G401 (cell line): ENCODE data around the gene TTBK2. TPM values are rescaled to one million over a fixed set of nuclear protein-coding genes. Genes with fewer than 3 reads are reported as not detected.
"Not testable (repeated sequence)": the region's sequence is repeated elsewhere in the genome, so short reads cannot be mapped to it uniquely, and the experiment has no call there.

Source experiments
- DNase-seq: peaks from one replicate; pipeline ENCODE4 v3.0.0-alpha.2; 2015; ENCODE audit warnings: low spot score
- in situ Hi-C: cut with HindIII; loops from 2 replicates; pipeline ENCODE4 v1.10.0; 2016; ENCODE audit warnings: low sequenced_read_pairs, mixed read lengths
- total RNA-seq: library from RNA; depleted of rRNA; stranded (reverse); fragments of >200 nt; shearing (Covaris generic); gene quantifications from 2 replicates; pipeline ENCODE4 v1.2.3, GENCODE V29; 2014

The TTBK2 gene
- total RNA-seq, 1 experiment from 2014 or later = 6.2 TPM

DNA sequence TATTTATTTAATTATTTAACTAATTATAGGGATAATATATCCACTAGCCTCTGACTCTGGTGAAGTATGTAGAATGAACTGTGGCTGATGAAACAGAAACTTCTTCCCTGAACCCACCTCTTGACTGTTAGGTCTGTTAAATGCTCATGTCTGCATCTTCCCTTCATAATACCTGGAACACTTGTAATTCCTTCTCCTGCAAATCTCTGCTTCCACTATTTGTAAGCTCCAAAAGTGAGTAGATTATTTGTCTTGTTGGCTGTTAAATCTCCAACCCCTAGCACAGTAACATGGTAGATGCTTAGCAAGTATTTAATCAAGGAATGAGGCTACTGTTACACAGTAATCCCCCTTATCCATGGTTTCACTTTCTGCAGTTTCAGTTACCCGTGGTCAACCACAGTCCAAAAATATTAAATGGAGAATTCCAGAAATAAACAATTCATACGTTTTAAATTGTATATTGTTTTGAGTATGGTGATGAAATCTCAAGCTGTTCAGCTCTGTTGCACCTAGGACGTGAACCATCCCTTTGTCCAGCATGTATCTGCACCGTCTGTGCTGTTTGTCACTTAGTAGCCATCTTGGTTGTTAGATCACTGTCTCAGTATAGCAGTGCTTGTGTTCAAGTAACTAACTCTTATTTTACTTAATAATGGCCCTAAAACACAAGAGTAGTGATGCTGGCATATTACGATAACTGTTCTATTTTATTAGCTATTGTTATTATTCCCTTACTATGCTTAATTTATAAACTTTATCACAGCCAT lies 5.7 kb downstream of the TTBK2 start:
- in situ Hi-C loops = no loop called here
- DNase-seq = no peak

DNA sequence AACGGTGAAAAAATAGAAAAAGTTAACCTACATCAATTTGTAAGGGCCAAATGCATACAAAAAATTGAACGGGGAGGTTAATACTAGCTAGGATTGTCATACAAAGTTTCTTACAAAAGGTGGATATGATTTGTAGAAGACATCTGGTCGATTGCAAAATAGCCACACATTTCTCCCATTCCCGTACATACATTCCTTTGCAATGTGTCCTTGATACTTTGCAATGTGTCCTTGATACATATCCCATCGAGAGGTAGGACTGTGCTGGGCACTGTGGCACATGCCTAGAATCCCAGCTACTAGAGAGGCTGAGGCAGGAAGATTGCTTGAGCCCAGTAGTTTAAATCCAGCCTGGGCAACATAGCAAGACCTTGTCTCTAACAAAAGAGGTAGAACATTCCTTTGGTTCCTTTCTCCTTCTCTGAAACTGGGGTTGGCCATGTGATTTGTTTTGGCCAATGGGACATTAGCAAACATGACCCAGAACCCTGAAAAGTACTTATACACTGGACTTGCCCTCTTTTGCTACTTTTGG lies 9.5 kb downstream of the TTBK2 start:
- in situ Hi-C loops = no loop called here
- no peak for DNase-seq

DNA sequence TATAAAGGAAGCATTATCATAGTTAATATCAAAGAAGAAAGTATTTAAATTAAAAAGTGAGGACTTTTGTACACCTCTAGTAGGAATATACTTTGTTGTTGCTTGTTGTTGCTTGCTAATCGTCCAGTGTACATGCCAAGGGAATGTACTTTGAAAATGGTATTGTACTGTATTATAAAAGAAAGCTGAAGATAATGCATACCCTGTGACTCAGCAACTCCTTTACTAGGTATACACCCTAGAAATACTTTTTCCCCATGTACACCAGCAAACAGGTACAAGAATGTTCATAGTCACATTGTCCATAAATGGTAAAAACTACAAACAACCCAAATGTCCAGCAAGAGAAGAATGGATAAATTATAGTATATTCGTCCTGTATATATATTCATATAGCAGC lies 12.0 kb downstream of the TTBK2 start:
- in situ Hi-C loops = no loop called here
- DNase-seq = no peak

DNA sequence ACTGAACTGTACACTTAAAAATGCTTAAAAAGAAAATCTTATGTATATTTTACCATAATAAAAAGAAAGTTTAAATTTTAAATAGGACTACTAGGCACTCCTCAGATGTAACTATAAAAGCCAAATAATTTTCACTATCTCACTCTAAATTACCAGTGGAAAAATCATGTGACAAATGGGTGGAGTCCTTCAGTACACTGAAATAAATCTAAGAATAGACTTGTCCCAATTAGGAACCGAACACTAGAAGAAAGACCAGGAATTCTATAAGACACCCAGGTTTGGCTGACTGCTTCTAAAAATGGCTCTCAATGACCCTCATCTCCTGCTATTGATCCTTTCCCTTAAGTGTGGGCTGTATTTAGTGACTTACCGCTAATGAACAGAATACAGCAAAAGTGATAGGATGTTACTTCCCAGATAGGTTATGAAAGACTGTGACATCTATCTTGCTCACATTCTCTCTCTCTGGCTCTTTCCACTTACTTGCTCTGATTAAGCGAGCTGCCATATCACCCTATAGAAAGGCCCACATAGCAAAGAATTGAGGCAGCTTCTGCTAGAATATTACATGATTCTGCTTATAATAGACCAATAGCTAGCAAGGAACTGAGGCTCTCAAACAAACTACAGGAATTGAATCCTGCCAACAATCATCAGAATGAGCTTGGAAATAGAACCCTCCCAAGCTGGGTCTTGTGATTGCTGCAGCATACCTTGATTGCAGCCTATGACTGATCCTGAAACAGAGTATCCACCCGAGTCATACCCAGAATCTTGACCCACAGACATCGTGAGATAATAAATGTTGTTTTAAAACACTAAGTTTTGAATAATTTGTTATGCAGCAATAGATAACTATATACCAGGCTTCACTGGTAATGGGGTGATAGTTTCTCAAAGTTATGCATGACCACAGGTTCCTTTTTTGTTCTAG lies 16.9 kb downstream of the TTBK2 start:
- no peak for DNase-seq
- in situ Hi-C loops = no loop called here

DNA sequence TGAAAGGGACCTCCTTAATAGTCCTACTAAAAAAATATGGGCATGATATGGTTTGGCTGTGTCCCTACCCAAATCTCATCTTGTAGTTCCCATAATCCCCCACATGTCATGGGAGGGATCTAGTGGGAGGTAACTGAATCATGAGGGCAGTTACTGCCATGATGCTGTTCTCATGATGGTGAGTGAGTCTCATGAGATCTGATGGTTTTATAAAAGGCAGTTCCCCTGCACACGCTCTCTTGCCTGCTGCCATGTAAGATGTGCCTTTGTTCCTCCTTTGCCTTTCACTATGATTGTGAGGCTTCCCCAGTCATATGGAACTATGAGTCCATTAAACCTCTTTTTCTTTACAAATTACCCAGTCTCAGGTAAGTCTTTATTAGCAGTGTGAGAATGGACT lies 26.7 kb downstream of the TTBK2 start:
- DNase-seq, in situ Hi-C loops: not testable (repeated sequence)

DNA sequence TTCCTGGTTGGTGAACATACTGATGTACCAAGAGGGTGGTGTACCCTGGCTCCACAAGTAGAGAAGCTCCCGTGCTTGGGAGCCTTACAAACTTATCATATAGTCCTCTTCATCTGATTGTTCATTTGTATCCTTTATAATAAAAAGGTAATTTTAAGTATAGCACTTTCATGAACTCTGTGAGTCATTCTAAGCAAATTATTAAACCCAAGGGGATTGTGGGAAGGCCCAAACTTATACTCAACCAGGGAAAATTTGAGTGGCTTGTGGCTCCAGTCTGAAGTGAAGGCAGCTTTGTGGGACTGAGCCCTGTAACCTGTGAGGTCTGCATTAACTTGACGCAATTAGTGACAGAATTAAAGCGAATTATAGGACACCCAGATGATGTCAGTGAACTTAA lies 29.0 kb downstream of the TTBK2 start:
- in situ Hi-C loops = no loop called here
- DNase-seq = no peak

DNA sequence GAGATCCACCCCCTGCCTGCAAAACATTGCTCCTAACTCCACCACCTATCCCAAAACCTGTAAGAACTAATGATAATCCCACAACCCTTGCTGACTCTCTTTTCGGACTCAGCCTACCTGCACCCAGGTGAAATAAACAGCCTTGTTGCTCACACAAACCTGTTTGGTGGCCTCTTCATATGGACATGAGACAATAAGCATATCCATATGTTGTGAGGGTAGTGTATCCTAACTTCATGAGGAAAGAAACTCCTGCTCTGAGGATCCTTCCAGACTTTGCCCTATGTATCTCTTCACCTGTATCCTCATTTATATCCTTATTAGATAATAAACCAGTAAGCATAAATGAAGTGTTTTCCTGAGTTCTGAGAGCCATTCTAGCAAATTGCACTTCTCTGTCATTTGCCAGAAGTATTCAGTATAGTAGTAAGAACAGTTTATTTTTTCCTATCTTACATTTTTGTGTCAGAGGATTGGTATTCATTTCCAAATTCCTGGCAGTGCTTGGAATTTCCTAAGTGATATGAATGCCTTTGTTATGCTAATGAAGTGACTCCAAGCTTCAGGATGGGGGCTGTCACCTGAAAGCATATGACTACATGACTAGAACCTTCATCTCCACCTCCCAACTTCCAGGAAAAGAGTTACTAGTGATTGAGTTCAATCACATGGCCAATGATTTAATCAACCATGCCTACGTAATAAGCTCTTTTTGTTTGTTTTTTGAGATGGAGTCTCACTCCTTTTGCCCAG lies 30.2 kb downstream of the TTBK2 start:
- in situ Hi-C loops = no loop called here
- no peak for DNase-seq

DNA sequence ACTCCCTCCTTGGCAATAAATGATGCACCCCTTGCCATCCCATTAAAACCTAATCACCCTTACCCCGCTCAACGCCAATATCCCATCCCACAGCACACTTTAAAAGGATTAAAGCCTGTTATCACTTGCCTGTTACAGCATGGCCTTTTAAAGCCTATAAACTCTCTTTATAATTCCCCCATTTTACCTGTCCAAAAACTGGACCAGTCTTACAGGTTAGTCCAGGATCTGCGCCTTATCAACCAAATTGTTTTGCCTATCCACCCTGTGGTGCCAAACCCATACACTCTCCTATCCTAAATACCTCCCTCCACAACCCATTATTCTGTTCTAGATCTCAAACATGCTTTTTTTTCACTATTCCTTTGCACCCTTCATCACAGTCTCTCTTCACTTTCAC lies 33.2 kb downstream of the TTBK2 start:
- DNase-seq, in situ Hi-C loops: not testable (repeated sequence)

DNA sequence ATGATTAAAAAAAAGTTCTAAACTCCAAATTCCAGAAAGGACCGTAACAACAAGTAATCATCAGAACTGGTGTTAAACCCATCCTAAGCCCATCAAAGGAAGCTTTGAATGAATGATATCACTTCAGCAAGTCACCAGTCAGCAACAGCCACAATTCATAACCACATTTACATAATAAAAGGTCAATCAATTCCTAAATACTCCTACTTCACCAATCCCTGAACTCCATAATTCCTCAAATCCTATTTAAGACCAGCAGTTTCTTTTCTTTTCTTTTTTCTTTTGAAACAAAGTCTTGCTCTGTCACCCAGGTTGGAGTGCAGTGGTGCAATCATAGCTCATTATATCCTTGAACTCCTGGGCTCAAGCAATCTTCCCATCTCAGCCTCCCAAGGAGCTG lies 40.5 kb downstream of the TTBK2 start:
- in situ Hi-C loops = no loop called here
- DNase-seq = no peak

DNA sequence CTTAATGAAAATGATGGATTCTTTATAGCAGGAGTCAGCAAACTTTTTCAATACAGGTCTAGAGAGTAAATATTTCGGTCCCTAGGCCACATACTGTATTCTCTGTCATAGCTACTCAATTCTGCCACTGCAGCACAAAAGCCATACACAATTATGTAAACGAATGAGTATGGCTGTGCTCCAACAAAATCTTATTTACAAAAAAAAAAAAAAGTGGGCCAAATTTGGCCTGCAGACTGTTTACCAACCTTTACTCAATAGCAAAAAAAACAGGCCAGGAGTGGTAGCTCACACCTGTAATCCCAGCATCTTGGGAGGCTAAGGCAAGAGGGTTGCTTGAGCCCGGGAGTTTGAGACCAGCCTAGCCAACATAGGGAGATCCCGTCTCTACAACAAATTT lies 41.1 kb downstream of the TTBK2 start:
- in situ Hi-C loops = no loop called here
- DNase-seq = peak; percentile 29

DNA sequence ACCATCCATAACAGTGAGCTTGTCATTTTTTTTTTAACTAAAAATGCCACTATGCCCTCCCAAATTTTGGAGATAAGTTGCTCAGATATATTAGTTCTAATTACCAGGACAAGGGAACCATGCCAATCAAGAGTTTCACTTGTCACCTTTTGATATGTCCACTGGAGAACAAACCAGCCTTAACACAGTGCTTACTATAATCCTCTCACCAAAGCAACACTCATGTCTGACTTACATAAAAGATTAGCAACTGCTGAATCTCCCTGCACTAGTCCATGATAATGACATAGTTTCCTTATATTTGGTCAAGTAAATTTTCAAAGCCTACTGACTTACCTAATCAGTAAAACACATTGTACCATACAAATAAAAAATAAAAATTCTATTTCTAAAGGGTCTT lies 44.4 kb downstream of the TTBK2 start:
- DNase-seq = no peak
- in situ Hi-C loops = no loop called here

DNA sequence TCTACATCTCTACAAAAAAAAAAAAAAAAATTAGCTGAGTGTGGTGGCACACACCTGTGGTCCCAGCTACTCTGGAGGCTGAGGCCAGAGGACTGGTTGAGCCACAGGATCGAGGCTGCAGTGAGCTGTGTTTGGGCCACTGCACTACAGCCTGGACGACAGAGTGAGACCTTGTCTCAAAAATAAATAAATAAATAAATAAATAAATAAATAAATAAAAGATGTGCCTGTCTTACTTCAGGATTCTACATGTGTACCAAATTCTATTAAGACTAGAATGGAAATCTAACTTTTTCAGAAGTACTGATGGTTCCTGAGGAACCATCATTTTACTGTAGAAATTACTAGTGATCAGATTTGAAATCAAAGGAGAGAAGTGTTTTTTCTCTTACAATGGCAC lies 51.9 kb downstream of the TTBK2 start:
- DNase-seq = no peak
- in situ Hi-C loops = no loop called here

DNA sequence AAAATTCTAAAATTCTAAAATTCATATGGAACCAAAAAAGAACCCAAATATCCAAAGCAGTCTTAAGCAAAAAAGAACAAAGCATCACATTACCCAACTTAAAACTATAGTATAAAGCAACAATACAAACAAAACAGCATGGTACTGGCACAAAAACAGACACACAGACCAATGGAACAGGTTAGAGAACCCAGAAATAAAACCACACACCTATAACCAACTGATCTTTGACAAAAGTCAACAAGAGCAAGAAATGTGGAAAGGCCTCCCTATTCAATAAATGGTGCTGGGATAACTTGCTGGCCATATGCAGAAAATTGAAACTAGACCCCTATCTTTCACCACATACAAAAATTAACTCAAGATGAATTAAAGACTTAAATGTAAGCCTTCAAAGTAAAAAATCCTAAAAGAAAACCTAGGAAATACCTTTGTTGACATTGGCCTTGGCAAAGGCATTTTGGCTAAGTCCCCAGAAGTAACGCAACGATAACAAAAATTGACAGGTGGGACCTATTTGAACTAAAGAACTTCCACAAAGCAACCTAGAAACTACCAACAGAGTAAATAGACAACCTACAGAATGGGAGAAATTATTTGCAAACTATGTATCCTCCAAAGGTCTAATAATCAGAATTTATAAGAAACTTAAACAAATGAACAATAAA lies 56.9 kb downstream of the TTBK2 start:
- in situ Hi-C loops = no loop called here
- no peak for DNase-seq

DNA sequence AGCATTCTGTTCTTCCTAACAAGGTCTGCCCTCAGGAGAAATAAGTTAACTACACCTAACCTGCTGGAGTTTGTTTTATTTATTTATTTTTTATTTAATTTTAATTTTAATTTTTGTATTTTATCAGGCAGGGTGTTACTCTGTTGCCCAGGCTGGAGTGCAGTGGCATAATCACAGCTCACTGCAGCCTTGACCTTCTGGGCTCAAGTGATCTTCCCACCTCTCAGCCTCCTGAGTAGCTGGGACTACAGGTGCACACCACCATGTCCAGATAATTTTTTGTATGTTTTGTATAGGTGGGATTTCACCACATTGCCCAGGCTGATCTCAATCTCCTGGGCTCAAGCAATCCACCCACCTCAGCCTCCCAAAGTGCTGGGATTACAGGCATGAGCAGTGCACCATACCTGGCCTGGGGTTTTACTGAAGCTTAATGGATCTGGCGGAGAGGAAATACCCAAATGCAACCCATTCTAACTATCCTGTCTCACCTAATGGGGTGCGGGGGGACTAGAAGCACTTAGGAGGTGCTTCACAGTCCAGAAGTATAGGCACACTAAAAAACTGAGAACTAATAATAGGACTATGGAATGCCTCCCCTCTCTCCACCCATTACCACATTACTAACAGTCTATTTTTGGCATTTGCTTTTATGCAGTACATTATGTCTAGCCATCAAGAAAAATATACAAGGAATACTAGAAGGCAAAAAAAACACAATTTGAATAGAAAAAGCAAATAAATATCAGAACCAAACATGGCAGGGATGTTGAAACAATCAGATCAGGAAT lies 61.4 kb downstream of the TTBK2 start:
- no peak for DNase-seq
- in situ Hi-C loops = no loop called here

DNA sequence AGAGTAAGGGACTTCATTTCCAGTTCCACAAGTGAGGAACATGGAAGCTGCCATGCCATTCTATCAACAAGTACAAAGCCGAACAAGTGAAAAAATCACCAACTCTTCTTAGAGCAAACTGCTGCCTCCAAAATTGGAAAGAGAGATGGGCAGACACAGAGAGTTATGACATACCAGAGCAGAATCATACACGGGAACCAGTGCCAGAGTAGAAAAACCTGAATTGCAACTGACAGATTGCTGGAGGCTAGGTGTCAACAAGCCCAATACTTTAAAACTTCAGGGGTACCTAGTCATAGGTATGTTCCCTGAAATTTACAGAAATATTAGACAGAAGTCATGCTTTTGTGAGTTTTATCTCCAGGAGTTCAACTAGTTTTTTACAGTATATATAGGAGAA lies 62.0 kb downstream of the TTBK2 start:
- in situ Hi-C loops = no loop called here
- DNase-seq = no peak

DNA sequence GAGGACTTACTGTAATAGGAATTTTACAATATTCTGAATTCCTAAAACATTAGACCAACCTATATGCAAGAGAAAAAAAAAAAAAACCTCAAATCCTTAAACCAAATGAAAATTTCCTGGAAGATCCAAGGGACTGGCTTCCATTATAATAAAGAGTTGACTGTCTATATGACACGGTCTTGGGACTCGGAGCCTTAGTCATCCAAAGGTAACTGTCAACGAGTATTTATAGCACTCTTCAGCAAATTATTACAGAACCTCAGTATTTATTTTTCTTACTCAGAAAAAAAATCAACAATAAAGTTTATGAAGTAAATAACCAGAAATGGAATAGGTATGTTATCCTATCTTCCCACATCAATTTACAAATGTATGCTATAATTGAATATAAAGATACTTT lies 66.0 kb downstream of the TTBK2 start:
- in situ Hi-C loops = no loop called here
- DNase-seq = no peak

DNA sequence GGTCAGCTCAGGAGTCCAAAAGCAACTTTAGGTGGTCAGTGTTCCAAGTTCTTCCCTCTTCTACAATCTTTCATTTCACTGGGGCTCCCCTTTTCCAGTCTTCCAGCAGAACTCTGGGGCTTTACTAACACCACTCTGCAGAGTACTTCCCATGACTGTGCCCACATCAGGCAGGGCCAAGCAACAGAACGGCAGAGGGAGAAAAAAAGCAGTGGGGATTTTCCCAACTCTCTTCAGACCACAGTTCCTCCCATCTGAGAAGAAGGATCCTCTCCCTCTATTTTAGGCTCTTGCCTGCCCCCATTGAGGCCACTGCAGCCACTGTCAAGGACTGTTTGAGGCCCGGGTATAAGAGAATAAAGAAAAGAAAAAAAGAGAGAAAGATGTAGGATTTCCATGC lies 70.7 kb downstream of the TTBK2 start:
- in situ Hi-C loops = no loop called here
- no peak for DNase-seq

DNA sequence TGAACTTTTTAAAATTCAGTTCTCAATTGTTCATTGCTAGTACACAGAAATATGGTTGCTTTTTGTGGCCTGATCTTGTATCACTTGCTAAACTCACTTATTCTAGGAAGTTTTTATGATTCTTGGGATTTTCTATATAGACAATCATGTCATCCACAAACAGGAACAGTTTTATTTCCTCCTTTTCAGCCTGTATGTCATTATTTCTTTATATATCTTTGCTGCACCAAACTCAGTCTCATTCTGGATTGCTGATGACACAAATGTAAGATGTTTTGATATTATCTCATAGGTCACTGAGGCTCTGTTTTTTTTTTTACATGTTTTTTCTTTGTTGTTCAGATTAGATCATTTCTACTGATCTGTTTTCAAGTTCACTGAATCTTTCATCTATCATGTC lies 71.7 kb downstream of the TTBK2 start:
- in situ Hi-C loops = no loop called here
- no peak for DNase-seq
